ENCODE results near the gene RNF175. TPM values are rescaled to one million over a fixed set of nuclear protein-coding genes. Genes with fewer than 3 reads are reported as not detected.

The RNF175 gene
- total RNA-seq, 1 donor = under 0.01 TPM

- no peak for TF ChIP-seq CTCF (IDR thresholded peaks at IDR 0.05; ENCODE audit: extremely low read depth, low read depth, low read length)
- no peak overlapping the region for H3K4me2 ChIP-seq (ENCODE audit: insufficient read depth, low read length)
- DNase-seq (ENCODE audit: insufficient read length, low spot score, missing footprints) = no peak
Measured at GRCh38 chr4:153661908-153662307, 97.9 kb downstream of the RNF175 start.

GRCh38 chr4:153661215-153661822 lies 98.5 kb downstream of the RNF175 start:
- Histone ChIP-seq H3K4me3 (ENCODE audit: insufficient read depth, low read length) (no peak overlapping the region), H3K4me1 (ENCODE audit: insufficient read depth, low read length) (peaks cover 2% of the 10 kb centered on the region), H3K79me2 (ENCODE audit: insufficient read depth, low read length) (no peaks in the 10 kb centered on the region), H3K9me3 (ENCODE audit: low read depth, low read length) (no peaks in the 10 kb centered on the region), H4K20me1 (ENCODE audit: insufficient read depth, low read length) (no peaks in the 10 kb centered on the region), H3K27ac (ENCODE audit: low read depth, low read length) (no peak overlapping the region), H3K4me2 (ENCODE audit: insufficient read depth, low read length) (no peak overlapping the region), H3K36me3 (ENCODE audit: insufficient read depth, low read length) (no peaks in the 10 kb centered on the region), H2AFZ (ENCODE audit: low read length) (no peak overlapping the region), H3K27me3 (ENCODE audit: insufficient read depth, low read length) (peaks cover 9% of the 10 kb centered on the region)
- DNase-seq (ENCODE audit: insufficient read length, low spot score, missing footprints) = no peak
- no peak for TF ChIP-seq CTCF (IDR thresholded peaks at IDR 0.05; ENCODE audit: extremely low read depth, low read depth, low read length)

More at GRCh38 chr4:153661908-153662307, 97.9 kb downstream of the RNF175 start:
- Histone ChIP-seq H3K36me3 (ENCODE audit: insufficient read depth, low read length) (no peaks in the 10 kb centered on the region), H3K4me3 (ENCODE audit: insufficient read depth, low read length) (no peak overlapping the region), H3K9me3 (ENCODE audit: low read depth, low read length) (no peaks in the 10 kb centered on the region), H3K79me2 (ENCODE audit: insufficient read depth, low read length) (no peaks in the 10 kb centered on the region), H3K27ac (ENCODE audit: low read depth, low read length) (no peak overlapping the region), H3K4me1 (ENCODE audit: insufficient read depth, low read length) (no peaks in the 10 kb centered on the region), H4K20me1 (ENCODE audit: insufficient read depth, low read length) (no peaks in the 10 kb centered on the region), H3K27me3 (ENCODE audit: insufficient read depth, low read length) (peaks cover 3% of the 10 kb centered on the region), H2AFZ (ENCODE audit: low read length) (no peak overlapping the region)

Other genes with a start within 250 kb of the RNF175 start
- 0.29 and 0.36 TPM in 2 replicates for gene TLR2, start 75.7 kb downstream of the RNF175 start, total RNA-seq
- gene SFRP2, start 29.1 kb upstream of the RNF175 start, total RNA-seq = 0.29 TPM in 1 of 2 replicates, not detected in the other